GM18909 (cell line): ENCODE measurements around the gene RABEP2.
"Not testable (repeated sequence)": the region's sequence is repeated elsewhere in the genome, so short reads cannot be mapped to it uniquely, and the experiment has no call there.

Experiments used
- ATAC-seq: cut with Tn5 transposase; IDR thresholded peaks from one replicate; pipeline ENCODE4 v1.9.1; 2021; ENCODE audit warnings: mild to moderate bottlenecking; ENCODE audit not compliant: unreplicated experiment, poor library complexity

Gene RABEP2

GRCh38 chr16:28905229-28905754, 19.7 kb downstream of the RABEP2 start:
- ATAC-seq: no peak

GRCh38 chr16:28904828-28905227, 20.2 kb downstream of the RABEP2 start:
- no peak for ATAC-seq

GRCh38 chr16:28904363-28904762, 20.7 kb downstream of the RABEP2 start:
- no peak for ATAC-seq

- no peak for ATAC-seq
Measured at GRCh38 chr16:28903344-28904042, 21.5 kb downstream of the RABEP2 start.

GRCh38 chr16:28902909-28903308, 22.1 kb downstream of the RABEP2 start:
- ATAC-seq: no peak

GRCh38 chr16:28901862-28902261, 23.2 kb downstream of the RABEP2 start:
- no peak for ATAC-seq

GRCh38 chr16:28900601-28901000, 24.4 kb downstream of the RABEP2 start:
- ATAC-seq: no peak

GRCh38 chr16:28899882-28900590, 25.0 kb downstream of the RABEP2 start:
- no peak for ATAC-seq

GRCh38 chr16:28898942-28899341, 26.1 kb downstream of the RABEP2 start:
- no peak for ATAC-seq

- ATAC-seq: no peak
Measured at GRCh38 chr16:28898266-28898665, 26.8 kb downstream of the RABEP2 start.

- no peak for ATAC-seq
Measured at GRCh38 chr16:28897826-28898225, 27.2 kb downstream of the RABEP2 start.

GRCh38 chr16:28895609-28896008, 29.4 kb downstream of the RABEP2 start:
- ATAC-seq: no peak

- no peak for ATAC-seq
Measured at GRCh38 chr16:28893291-28893690, 31.7 kb downstream of the RABEP2 start.

GRCh38 chr16:28891964-28892890, 32.8 kb downstream of the RABEP2 start:
- no peak for ATAC-seq

GRCh38 chr16:28890355-28890754, 34.7 kb downstream of the RABEP2 start:
- ATAC-seq: not testable (repeated sequence)

- ATAC-seq: no peak
Measured at GRCh38 chr16:28886945-28887344, 38.1 kb downstream of the RABEP2 start.

GRCh38 chr16:28884045-28884444, 41.0 kb downstream of the RABEP2 start:
- no peak for ATAC-seq

GRCh38 chr16:28883221-28883996, 41.6 kb downstream of the RABEP2 start:
- no peak for ATAC-seq

GRCh38 chr16:28882551-28883160, 42.4 kb downstream of the RABEP2 start:
- no peak for ATAC-seq
